Activated CD4-positive, alpha-beta T cell treated with anti-CD3 and anti-CD28 coated beads, Interleukin-2, amount 50 U/mL, for 48 hours (primary cell): ENCODE results near the gene CYP26B1.
"Not testable (repeated sequence)": the region's sequence is repeated elsewhere in the genome, so short reads cannot be mapped to it uniquely, and the experiment has no call there.

Experiments used
- DNase-seq, 2 experiments: peaks; one replicate each; pipeline ENCODE4 v3.0.0-alpha.2; 2020

Gene CYP26B1

DNA sequence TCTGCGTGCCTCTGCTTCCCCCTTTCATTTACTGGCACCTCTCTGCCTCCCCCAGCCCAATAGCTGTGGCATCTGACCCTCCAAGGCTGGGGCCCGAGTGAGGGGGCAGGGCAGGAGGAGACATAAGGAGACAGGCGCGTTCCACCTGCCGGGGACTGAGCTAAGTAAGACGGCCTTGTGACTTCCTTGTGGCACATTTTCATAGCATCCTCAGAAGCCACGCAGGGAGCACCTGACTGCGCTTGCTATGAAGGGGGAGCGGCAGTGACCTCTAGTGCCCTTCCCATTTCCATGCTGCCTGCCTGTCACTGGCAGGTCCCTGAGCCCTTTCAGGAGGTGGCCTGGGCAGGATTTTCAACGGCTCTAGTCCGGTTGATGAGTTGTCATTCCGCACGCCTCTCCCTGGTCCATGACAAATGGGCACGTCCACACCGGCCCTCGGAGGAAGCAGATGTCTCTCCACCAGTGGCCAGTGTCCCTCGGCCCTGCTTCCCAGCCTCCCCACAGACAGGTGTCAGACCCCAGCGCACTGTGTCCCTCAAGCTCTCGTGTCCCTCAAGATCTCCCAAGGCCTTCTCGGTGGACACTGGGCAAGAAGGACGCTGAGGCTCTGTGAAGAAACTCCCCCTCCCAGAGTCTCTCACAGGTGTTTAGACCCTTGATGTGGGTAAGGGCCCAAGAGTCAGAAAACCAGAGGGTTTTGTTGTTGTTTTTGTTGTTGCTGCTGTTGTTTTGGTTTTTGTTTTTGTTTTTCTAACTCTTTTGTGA, 42.7 kb downstream of the CYP26B1 start:
- DNase-seq: no peak

DNA sequence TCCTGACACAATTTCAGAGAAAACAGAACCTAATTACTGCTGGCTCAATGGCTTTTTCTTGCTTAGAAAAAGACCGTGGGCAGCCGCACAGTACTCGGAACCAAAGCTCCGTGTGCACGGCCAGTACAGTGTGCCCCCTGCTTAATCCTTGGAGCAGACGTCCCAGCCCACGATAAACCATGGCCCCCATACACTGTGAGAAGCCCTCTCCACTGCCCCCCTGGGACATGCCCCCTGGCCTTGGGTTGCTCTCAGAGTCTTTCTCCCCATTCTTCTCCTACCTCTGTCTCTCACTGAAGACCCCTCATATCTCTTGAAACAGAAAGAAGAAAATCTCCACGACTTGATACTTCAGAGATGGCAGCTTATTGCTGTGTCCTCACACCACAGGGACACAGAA, 44.0 kb downstream of the CYP26B1 start:
- no peak for DNase-seq

DNA sequence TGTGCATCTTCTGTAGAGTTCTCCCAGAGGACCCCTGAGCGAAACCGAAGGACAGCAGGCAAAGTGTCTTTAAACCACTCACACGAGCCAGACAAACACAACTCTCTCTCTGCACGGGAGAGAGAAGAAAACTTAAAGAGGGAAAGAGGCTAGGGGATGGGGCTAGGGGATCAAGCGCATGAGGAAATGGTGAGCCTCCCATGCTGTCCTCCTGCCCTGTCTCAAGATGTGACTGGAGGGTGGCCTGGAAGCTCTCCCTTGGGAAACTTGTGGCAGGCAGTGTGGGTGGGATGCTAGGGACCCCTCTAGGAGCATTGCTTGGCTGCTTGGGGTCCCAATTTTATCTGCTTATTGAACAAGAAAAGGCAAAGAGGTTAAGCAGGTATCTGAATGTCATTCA, 44.5 kb downstream of the CYP26B1 start:
- no peak for DNase-seq

GRCh38 chr2:72098935-72099334, 48.7 kb downstream of the CYP26B1 start:
- no peak for DNase-seq

DNA sequence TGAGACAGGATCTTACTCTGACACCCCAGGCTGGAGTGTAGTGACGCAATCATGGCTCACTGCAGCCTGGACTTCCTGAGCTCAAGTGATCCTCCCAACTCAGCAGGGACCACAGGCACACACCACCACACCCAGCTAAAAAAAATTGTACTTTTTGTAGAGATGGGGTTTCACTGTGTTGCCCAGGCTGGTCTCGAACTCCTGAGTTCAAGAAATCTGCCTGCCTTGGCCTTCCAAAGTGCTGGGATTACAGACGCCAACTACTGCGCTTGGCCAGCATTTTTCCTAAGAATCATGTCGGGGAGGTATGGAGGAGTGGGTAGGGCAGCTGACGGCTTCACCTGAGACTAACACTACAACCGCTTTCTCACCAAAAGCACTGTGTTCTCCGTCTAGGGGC, 50.4 kb downstream of the CYP26B1 start:
- no peak for DNase-seq

DNA sequence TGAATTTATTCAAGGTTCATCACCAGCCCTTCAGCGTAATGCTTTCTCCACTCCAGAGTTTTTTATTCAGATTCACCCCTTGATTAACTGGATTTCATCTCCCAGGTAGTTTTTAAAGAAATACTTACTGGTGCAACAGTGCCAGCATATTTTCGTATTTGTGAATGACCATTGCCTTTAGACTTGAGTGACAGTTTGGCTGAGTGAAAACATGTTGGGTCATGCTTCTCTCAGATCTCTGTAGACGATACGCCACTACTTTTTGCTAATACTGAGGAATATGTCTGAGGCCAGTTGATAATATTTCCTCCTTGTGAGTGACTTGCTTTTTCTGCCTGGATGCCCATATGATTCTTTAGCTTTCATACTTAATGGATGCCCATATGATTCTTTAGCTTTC, 51.5 kb downstream of the CYP26B1 start:
- no peak for DNase-seq

DNA sequence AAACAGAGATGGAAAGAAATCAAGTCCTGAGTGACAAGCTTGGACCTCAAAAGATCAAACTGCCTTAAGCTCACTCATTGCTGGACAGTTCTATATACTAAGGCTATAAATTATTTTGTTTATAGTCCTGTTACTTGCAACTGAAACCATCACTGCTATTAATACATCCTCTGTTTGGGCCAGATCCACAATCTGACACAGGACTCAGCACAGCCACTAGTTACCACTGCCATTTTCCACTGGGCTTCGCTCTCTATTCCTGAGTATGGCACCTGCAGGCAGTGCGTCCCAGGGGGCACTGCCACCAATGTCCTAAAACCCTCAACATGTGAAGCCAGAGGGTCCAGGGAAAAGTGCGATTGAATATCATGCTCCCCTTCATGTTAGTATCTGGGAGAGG, 52.3 kb downstream of the CYP26B1 start:
- no peak for DNase-seq

DNA sequence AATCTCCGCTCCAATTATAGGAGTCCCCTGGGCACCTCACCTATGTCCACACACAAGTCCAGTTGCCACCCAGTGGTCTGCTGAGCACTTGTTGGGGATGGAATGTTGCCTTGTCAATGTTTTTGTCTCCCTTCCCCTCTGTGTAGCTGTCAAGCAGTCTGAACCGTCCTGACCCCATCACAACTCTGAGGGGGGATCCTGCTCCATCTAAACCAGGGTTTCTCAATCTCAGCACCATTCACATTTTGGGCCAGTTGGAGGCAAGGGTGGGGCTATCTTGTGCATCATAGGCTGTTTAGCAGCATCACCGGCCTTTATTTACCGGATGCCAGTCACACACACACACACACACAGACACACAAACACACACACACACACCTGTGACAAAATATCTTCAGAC, 53.0 kb downstream of the CYP26B1 start:
- DNase-seq: no peak

- no peak for DNase-seq
Measured at GRCh38 chr2:72092111-72092510, 55.6 kb downstream of the CYP26B1 start.

- DNase-seq: no peak
Measured at GRCh38 chr2:72090781-72091482, 56.7 kb downstream of the CYP26B1 start.

- DNase-seq: no peak
Measured at GRCh38 chr2:72090271-72090720, 57.4 kb downstream of the CYP26B1 start.

- no peak for DNase-seq
Measured at GRCh38 chr2:72089537-72089936, 58.1 kb downstream of the CYP26B1 start.

DNA sequence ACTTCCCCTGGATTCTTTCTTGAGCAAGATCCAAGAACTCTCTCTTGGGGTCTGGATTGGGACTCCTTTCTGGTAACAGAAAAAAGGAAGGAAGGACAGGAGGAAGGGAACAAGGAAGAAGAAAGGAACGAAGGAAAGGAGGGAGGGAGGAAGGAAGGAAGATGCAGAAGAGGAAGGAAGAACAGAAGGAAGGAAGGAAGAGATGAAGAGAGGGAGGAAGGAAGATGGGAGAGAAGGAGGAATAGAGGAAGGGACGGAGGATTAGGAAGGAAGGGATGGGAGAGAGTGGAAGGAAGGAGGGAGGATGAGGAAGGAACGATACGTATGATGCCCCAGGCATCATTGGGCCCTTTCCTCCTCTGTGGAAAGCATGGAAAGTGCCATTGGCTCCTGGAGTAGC, 58.6 kb downstream of the CYP26B1 start:
- DNase-seq: no peak

DNA sequence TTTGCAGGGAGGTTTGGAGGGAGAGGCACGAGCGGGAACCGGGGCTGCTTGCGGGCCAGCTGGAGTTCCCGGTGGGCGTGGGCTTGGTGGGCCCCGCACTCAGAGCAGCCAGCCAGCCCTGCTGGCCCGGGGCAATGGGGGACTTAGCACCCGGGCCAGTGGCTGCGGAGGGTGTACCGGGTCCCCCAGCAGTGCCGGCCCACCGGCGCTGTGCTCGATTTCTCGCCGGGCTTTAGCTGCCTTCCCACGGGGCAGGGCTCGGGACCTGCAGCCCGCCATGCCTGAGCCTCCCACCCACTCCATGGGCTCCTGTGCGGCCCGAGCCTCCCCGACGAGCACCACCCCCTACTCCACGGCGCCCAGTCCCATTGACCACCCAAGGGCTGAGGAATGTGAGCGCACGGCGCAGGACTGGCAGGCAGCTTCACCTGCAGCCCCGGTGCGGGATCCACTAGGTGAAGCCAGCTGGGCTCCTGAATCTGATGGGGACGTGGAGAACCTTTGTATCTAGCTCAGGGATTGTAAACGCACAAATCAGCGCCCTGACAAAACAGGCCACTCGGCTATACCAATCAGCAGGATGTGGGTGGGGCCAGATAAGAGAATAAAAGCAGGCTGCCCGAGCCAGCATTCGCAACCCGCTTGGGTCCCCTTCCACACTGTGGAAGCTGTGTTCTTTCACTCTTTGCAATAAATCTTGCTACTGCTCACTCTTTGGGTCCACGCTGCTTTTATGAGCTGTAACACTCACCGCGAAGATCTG, 60.6 kb downstream of the CYP26B1 start:
- not testable (repeated sequence) for DNase-seq

GRCh38 chr2:72085513-72085912, 62.1 kb downstream of the CYP26B1 start:
- no peak for DNase-seq

GRCh38 chr2:72085036-72085435, 62.6 kb downstream of the CYP26B1 start:
- no peak for DNase-seq

DNA sequence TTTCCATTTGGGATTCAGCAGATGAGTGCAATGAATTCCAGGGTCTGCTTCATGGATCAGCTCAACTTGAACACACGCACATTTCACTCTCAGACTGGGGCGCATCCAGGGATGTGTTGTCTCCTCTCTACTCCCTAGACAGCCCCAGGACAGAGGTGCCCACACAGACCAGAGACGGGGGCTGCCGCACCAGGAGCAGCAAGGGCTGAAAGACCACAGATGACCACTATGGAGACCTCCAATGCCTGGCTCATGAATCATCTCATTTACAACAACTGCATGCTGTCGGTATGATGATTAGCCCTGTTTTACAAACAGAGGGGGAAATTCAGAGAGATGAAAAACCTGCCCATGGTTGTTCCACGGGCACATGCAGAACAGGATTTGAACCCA, 63.1 kb downstream of the CYP26B1 start:
- DNase-seq: no peak

DNA sequence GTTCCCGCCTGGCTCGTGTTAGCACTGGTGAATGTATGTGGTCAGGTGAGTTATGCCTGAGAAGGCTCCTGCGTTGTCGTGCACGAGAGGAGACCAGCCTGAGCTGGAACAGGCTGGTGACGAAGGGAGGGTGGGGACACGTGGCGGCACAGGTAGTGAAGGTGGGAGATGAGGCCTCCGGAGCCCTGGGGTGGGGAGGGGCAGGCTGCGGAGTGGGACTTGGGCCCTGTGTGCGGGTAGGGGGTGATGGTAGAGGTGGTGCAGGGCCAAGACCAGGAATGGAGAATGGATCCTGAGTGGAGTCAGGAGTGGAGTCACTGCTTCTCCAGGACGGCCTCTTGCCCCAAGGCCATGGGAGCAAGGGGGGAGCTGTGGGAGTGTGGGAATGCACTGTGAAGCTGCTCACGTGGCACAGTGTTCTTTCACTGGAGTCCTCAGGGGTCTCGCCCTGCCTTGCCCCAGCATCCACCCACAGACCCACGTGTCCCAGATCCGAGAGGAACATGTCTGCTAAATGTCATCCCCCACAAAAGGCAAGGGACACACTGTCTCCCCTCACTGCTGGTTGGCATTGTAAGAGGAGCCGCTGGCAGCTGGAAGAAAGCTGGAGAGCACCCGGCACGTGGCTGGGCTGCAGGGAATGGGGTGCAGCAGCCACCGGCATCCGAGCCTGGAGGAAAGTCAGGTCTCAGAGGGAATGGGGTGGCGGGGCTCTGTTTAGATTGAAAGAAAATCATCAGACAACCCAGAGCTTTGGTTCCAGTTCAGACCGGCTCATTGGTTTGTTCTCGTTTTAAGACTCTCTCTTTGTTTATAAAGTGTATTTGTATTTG, 63.7 kb downstream of the CYP26B1 start:
- DNase-seq: no peak

DNA sequence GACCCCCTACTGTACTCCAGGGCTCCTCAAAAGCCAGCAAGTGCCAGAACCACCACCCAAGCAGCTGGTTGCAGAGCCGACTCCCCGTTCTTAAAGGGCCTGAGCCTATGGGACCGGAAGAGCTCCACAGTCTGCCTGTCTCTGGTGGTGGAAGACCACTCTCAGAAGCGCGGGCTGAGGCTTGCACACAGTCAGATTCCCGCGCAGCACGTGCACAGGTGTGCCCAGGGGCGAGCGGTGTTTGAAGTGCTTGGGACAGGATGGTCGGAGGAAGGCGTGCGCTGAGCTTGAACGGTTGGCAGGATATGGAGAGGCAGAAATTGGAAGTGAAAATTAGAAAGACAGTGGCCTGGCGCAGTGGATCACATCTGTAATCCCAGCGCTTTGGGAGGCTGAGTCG, 64.8 kb downstream of the CYP26B1 start:
- DNase-seq: no peak

DNA sequence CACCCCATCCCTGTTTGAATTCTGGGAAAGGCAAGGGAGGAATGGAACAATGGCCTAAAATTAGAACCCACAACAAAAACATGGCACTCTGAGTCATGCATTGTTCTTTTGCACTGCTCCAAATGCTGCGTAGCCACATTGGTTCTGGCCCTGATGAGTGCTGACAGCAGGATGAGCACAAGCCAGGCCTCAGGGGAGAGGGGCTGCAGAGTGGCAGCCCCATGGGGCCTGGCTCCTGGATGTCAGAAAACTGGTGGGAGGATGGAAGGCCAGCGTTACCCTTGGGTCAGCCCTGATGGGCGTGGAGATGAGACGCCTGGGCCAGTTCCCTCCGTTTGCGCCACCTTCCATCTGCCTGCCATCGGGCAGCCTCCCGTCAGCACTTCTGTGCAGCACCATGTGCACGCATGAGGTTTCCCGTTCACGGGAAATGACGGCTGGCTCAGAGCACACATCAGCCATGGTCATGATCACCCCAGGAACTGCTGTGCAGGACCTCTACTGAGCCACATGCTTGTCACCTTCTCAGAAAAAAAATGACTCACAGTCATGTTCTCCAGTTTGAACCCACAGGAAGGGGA, 65.6 kb downstream of the CYP26B1 start:
- no peak for DNase-seq

- no peak for DNase-seq
Measured at GRCh38 chr2:72081451-72081850, 66.2 kb downstream of the CYP26B1 start.
